ENCODE results near the gene SCN2A.

- TF ChIP-seq ZNF768 (tag by site-specific recombination; IDR thresholded peaks at IDR 0.05) = no peak
- no peak for TF ChIP-seq CTCF (tag by site-specific recombination; IDR thresholded peaks at IDR 0.05)
- TF ChIP-seq KLF16 (tag by site-specific recombination; IDR thresholded peaks at IDR 0.05) = no peak
- no peak for TF ChIP-seq ZNF571 (tag by site-specific recombination; IDR thresholded peaks at IDR 0.05)
- no peak for TF ChIP-seq SP2 (tag by site-specific recombination; IDR thresholded peaks at IDR 0.05)
- TF ChIP-seq MEIS1 (CRISPR knock-in tag; IDR thresholded peaks at IDR 0.05; ENCODE audit: borderline replicate concordance) = no peak
- TF ChIP-seq ZNF175 (tag by site-specific recombination; IDR thresholded peaks at IDR 0.05) = no peak
- no peak for TF ChIP-seq ZBTB7A (tag by site-specific recombination; IDR thresholded peaks at IDR 0.05; ENCODE audit: low read depth)
- TF ChIP-seq ZNF248 (tag by site-specific recombination; IDR thresholded peaks at IDR 0.05) = no peak
- TF ChIP-seq ZNF148 (tag by site-specific recombination; IDR thresholded peaks at IDR 0.05; ENCODE audit: borderline replicate concordance) = no peak
- no peak for TF ChIP-seq ZNF513 (tag by site-specific recombination; IDR thresholded peaks at IDR 0.05)
- no peak for TF ChIP-seq ZNF24 (tag by site-specific recombination; IDR thresholded peaks at IDR 0.05)
Observed at GRCh38 chr2:165427686-165428085, 188.5 kb downstream of the SCN2A start.
